Measurements from ENCODE around the gene TMPRSS13.
A peak's percentile ranks its signal among the peaks of the same experiment; 100 is the strongest.

The TMPRSS13 gene

DNA sequence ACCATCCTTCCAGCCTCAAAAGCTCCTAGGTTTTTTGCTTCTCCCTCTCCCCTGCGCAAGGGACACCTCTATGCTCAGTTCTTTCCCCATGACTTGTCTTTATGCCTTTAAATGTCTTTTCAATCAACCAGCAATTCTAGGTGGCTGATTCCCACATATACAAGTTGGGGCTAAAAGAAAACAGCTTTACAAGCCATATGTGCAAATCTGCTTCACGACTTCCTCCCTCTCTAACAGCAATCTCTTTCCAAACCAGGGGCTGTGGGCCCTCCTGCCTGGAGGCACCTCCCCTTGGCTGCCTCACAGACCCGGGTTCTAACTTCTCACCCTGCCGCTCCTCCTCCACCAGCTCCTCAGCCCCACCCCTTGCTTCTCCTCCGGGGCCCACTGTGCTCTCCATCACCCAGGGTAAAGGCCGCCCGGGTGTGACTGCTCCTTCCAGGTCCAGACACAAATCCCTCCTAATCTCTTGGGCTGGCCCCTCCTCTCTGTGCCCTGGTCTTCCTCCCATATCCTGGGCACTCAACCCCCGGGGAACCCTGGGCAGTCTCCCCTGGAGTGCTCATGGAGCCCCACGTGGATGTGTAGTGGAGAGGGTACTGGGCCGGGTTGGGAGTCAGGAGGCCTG is 14.1 kb downstream of the TMPRSS13 start:
- TF ChIP-seq Cebpa-rat (IDR thresholded peaks at IDR 0.05), result no peak
- H3K4me1 ChIP-seq, result peaks cover 0 to 16% (median 6%) of the 10 kb centered on the region in 10 experiments; a peak in 11 of 20 replicates

DNA sequence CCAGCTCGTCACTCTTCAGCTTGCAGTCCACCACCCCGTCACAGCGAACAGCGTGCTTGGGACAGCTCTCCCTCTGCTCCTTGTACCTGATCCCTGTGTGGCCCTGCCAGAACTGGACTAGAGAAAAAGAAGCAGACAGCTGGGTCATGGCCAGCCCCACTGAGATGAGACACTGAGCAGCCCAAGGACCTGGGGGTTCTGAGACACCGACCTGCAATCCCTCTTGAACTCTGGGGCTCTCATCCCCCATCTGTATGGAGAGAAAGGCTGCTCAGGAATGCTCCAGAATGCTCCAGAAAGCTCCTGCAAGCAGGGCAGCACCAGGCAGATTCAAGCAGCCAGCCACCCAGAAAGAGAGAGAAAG is 14.8 kb downstream of the TMPRSS13 start:
- no peak overlapping the region for H3K4me3 ChIP-seq
- no peak overlapping the region for H3K27ac ChIP-seq
- H3K4me1 ChIP-seq, result peaks cover 0 to 13% (median 4%) of the 10 kb centered on the region in 10 experiments; a peak in 11 of 20 replicates
- H3K9ac ChIP-seq, result no peak overlapping the region
- no peaks in the 10 kb centered on the region for H3K27me3 ChIP-seq
- no peaks in the 10 kb centered on the region for H3K9me3 ChIP-seq (replicated peaks in 1 of 11)
- H3K36me3 ChIP-seq, result no peaks in the 10 kb centered on the region
- peaks cover 0 to 7% (median 0%) of the 10 kb centered on the region in 11 experiments; a peak in 2 of 22 replicates for H4K20me1 ChIP-seq
- H3K4me2 ChIP-seq, result no peak overlapping the region; a peak in 1 of 22 replicates
- no peak for TF ChIP-seq Cebpa-rat (IDR thresholded peaks at IDR 0.05)

More for the DNA sequence above, 14.1 kb downstream of the TMPRSS13 start:
- Histone ChIP-seq H4K20me1 (peaks cover 0 to 7% (median 0%) of the 10 kb centered on the region in 11 experiments; a peak in 2 of 22 replicates), H3K27ac (no peak overlapping the region), H3K27me3 (no peaks in the 10 kb centered on the region), H3K9me3 (replicated peaks in 1 of 11) (no peaks in the 10 kb centered on the region), H3K9ac (no peak overlapping the region), H3K4me2 (peak overlapping the region in 3 of 11 experiments; percentile 12 to 23 (median 17); a peak in 4 of 22 replicates), H3K4me3 (no peak overlapping the region), H3K36me3 (no peaks in the 10 kb centered on the region)

DNA sequence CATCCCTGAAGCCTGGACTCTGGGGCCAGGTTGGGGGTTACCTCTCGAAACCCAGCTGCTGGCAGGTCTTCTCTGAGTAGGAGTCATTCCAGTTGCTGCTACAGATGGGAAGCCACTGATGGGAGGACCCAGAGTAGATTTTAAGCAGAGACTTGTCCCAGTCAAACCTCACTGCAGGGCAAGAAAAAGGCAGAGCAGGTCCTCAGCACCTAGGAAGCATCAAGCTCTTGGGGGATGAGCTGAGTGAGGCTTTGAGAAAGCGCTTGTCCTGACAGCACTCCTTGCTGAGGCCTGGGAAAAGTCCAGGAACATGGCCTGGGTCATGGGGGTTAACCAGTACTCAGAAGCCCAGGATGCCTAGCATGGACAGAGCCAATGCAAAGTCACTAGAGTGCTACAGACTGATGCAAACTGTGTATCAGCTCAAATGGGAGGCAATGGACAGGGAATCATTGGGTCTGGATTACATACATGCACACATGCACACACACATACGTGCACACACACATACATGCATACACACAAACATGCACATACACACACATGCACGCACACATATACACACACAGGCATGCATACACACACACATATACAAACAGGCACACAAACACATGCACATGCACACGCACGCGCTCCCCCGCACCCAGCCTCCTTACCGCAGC is 15.3 kb downstream of the TMPRSS13 start:
- H3K4me1 ChIP-seq, result peaks cover 0 to 13% (median 2%) of the 10 kb centered on the region in 10 experiments; a peak in 6 of 20 replicates
- no peaks in the 10 kb centered on the region for H3K36me3 ChIP-seq
- H3K9me3 ChIP-seq (replicated peaks in 1 of 11), result no peaks in the 10 kb centered on the region
- H3K27me3 ChIP-seq, result no peaks in the 10 kb centered on the region
- H3K4me3 ChIP-seq, result no peak overlapping the region
- peaks cover 0 to 3% (median 0%) of the 10 kb centered on the region in 11 experiments; a peak in 2 of 22 replicates for H4K20me1 ChIP-seq
- H3K27ac ChIP-seq, result no peak overlapping the region
- TF ChIP-seq Cebpa-rat (IDR thresholded peaks at IDR 0.05), result no peak
- H3K4me2 ChIP-seq, result no peak overlapping the region
- H3K9ac ChIP-seq, result no peak overlapping the region

DNA sequence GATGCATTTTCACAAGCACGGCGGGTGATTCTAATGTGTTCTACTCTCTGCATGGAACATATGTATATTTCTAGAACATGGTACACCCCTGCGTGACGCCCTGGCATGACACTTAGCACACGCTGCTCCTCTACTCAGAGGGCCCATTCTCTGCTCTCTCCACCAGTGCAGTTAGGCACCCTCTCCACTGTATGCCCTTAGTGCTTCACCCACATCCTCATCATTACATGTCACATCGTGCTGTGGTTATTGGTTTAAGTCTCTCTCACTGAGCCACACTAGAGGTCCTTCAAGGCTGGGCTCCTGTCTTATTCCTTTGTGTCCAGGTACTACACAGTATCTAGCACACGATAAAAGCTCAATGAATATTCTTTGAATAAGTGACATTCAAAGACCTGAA is 16.7 kb downstream of the TMPRSS13 start:
- H3K9ac ChIP-seq, result no peak overlapping the region
- no peaks in the 10 kb centered on the region for H4K20me1 ChIP-seq
- H3K4me1 ChIP-seq, result peaks cover 0 to 16% (median 3%) of the 10 kb centered on the region in 10 experiments; a peak in 10 of 20 replicates
- H3K4me3 ChIP-seq, result no peak overlapping the region
- no peaks in the 10 kb centered on the region for H3K27me3 ChIP-seq
- no peak overlapping the region for H3K27ac ChIP-seq
- H3K9me3 ChIP-seq (replicated peaks in 1 of 11), result no peaks in the 10 kb centered on the region
- H3K4me2 ChIP-seq, result no peak overlapping the region
- no peak for TF ChIP-seq Cebpa-rat (IDR thresholded peaks at IDR 0.05)
- H3K36me3 ChIP-seq, result no peaks in the 10 kb centered on the region

DNA sequence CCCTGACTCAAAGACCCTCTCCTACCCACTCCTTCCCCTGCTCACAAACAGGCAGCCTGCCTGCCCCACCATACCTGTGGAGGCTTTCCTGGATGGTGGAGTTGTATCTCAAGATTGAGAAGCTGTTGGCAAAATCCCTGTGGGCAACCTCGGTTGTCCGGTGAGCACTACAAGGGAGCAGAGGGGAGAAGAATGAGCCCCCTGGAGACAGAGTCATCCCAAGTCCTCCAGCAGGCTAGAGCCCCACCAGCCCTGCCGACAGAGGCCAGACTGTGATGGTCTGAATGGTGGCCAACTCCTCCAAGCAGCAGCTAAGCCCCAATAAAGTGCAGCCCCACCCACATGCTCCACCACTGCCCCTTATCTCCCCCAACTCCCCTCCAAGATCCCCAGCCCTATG is 17.5 kb downstream of the TMPRSS13 start:
- Histone ChIP-seq H3K27ac (no peak overlapping the region), H4K20me1 (no peaks in the 10 kb centered on the region), H3K9me3 (replicated peaks in 1 of 11) (no peaks in the 10 kb centered on the region), H3K9ac (no peak overlapping the region), H3K36me3 (no peaks in the 10 kb centered on the region), H3K4me2 (no peak overlapping the region), H3K27me3 (no peaks in the 10 kb centered on the region), H3K4me1 (peaks cover 0 to 21% (median 4%) of the 10 kb centered on the region in 10 experiments; a peak in 10 of 20 replicates), H3K4me3 (no peak overlapping the region)
- no peak for TF ChIP-seq Cebpa-rat (IDR thresholded peaks at IDR 0.05)

DNA sequence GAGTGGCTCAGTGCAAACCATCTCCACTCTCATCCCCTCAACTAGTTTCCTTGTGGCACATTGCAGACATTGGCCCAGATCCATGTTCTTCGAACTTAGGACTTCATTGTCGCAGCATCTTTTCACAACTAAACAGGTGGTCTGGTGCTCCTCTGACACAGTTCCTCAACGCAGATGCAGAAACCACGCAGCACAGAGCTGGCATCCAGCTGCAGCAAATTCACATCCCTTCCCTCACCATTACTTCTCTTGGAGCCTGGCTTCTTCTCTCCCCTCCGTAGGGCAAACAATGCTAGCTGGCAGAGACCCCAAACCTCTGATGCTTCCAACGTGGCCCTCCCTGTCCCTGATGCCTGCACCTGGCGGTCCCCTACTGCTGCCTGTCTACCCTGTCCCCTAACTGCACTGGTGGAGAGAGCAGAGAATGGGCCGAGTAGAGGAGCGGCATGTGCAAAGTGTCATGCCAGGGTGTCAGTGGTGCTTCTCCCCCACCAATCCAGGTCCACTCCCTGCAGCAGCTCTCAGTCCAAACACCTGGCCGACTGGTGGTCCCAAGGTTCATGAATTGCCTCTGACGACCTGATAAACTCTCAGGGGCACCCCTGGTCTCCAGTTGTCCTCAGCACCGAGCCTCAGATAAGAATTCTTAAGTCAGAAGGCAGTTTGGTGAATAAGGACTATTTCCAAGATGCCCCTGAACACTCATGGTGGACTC is 18.1 kb downstream of the TMPRSS13 start:
- no peak for TF ChIP-seq Cebpa-rat (IDR thresholded peaks at IDR 0.05)
- H3K27me3 ChIP-seq, result no peaks in the 10 kb centered on the region
- H3K27ac ChIP-seq, result no peak overlapping the region
- H3K9ac ChIP-seq, result no peak overlapping the region
- no peaks in the 10 kb centered on the region for H4K20me1 ChIP-seq
- no peaks in the 10 kb centered on the region for H3K9me3 ChIP-seq (replicated peaks in 1 of 11)
- peaks cover 0 to 21% (median 3%) of the 10 kb centered on the region in 10 experiments; a peak in 10 of 20 replicates for H3K4me1 ChIP-seq
- H3K4me3 ChIP-seq, result no peak overlapping the region
- H3K36me3 ChIP-seq, result no peaks in the 10 kb centered on the region
- peak overlapping the region in 1 of 11 experiments; percentile 13; a peak in 1 of 22 replicates for H3K4me2 ChIP-seq

DNA sequence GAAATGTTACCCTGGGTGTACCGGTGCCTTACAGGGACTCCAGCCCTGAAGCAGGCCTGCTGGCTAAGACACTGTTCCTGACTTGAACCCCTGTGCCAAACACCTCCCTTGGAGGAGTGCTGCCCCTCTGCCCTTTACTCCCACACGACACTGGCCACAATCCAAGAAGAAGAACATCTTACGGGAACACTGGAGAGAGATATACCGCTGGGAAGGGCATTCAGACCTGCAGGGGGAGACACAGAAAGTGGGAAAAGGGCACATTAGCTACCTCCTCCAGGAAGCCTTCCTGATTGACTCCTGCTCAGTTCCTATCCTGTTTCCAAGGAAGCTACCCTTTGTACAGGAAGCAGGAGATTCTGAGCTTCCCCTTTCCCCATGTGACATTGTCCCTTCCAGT is 18.7 kb downstream of the TMPRSS13 start:
- Histone ChIP-seq H3K4me1 (peaks cover 0 to 21% (median 3%) of the 10 kb centered on the region in 10 experiments; a peak in 10 of 20 replicates), H3K27ac (no peak overlapping the region), H3K4me2 (peak overlapping the region in 1 of 11 experiments; percentile 13; a peak in 1 of 22 replicates), H3K27me3 (no peaks in the 10 kb centered on the region), H3K4me3 (no peak overlapping the region), H3K9me3 (replicated peaks in 1 of 11) (no peaks in the 10 kb centered on the region), H4K20me1 (no peaks in the 10 kb centered on the region), H3K9ac (no peak overlapping the region), H3K36me3 (no peaks in the 10 kb centered on the region)
- no peak for TF ChIP-seq Cebpa-rat (IDR thresholded peaks at IDR 0.05)

DNA sequence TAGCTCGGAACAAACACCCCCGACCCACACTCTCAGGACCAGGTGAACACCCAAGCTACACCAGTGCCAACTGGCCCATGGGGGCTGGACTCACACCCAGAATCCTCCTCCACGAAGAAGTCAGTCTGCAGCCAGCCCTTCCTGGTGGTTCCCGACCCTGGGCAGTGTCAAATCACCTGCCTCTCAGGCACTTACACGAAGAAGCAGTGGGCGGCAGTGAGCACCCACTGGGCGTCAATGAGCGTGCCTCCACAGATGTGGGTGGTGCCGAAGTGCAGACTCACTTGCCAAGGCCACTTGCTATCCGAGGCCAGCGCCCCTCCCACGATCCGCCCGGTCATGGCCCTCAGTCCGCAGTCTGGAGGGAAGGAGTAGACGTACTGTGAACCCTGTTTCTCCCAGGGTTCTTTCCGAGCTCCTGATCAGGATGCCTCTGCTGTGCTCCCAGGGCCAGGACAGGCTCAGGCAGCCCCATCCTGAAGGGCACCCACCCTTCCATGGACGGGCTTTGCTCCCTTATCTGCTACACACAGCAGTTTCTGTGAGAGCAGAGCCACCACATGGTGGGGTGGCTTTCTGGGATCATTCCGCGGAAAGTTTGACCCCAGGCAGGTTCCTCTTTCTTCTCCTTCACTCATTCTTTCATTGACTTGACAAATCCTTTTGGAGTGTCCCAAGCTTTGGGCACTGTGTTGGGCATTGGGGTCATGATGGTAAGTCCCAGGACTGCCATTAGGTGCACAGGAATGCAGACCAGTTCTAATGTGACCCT is 19.4 kb downstream of the TMPRSS13 start:
- H3K27ac ChIP-seq, result no peak overlapping the region
- no peak overlapping the region for H3K4me2 ChIP-seq
- no peak overlapping the region for H3K4me3 ChIP-seq
- no peak for TF ChIP-seq Cebpa-rat (IDR thresholded peaks at IDR 0.05)
- H3K27me3 ChIP-seq, result no peaks in the 10 kb centered on the region
- no peaks in the 10 kb centered on the region for H3K9me3 ChIP-seq (replicated peaks in 1 of 11)
- no peaks in the 10 kb centered on the region for H4K20me1 ChIP-seq
- no peaks in the 10 kb centered on the region for H3K36me3 ChIP-seq
- peaks cover 0 to 15% (median 0%) of the 10 kb centered on the region in 10 experiments; a peak in 7 of 20 replicates for H3K4me1 ChIP-seq
- no peak overlapping the region for H3K9ac ChIP-seq

All from BLaER1 treated with 17β-estradiol and CSF1 and Interleukin-3, amounts not matched to agents 10 nM and 100 nM (cell line).